Activated B cell treated with CpG ODN at 0.5 μM for 24 hours (primary cell): ENCODE results near the gene FMNL2. TPM values are rescaled to one million over a fixed set of nuclear protein-coding genes. Genes with fewer than 3 reads are reported as not detected.

ENCODE experiments used
- ATAC-seq: fragments of 200-7000 bp; cut with Tn5 transposase; one replicate; pipeline ENCODE4 v1.10.0; 2021; ENCODE audit warnings: low read depth, mild to moderate bottlenecking, moderate library complexity
- CTCF ChIA-PET: fragments of 350-600 bp; sonication (Branson Sonifier 250); formaldehyde crosslinking; loops from one replicate; lab custom pipeline; 2021; ENCODE audit warnings: antibody characterized with exemption; lab: Charles Lee
- POLR2A ChIA-PET: fragments of 350-600 bp; sonication (Branson Sonifier 250); formaldehyde crosslinking; loops from one replicate; lab custom pipeline; 2021; ENCODE audit warnings: antibody characterized with exemption; lab: Charles Lee
- DNase-seq: peaks from one replicate; pipeline ENCODE4 v3.0.0; 2022
- H3K27ac Mint-ChIP-seq: one replicate; pipeline ENCODE4 v1.8.0; 2020; ENCODE audit warnings: mixed read lengths
- H3K27me3 Mint-ChIP-seq: one replicate; pipeline ENCODE4 v1.8.0; 2021; ENCODE audit warnings: mixed read lengths
- H3K36me3 Mint-ChIP-seq: one replicate; pipeline ENCODE4 v1.8.0; 2021; ENCODE audit warnings: low read depth, mixed read lengths
- H3K4me1 Mint-ChIP-seq: one replicate; pipeline ENCODE4 v1.8.0; 2021; ENCODE audit warnings: mixed read lengths
- H3K4me3 Mint-ChIP-seq: one replicate; pipeline ENCODE4 v1.8.0; 2020; ENCODE audit warnings: mild to moderate bottlenecking, mixed read lengths
- H3K9me3 Mint-ChIP-seq: one replicate; pipeline ENCODE4 v1.8.0; 2020; ENCODE audit warnings: mixed read lengths
- intact Hi-C: fragments of 100-400 bp; cut with micrococcal nuclease; formaldehyde crosslinking; loops from one replicate; pipeline ENCODE4 v1.15.1; 2024
- total RNA-seq: library from RNA; stranded (reverse); gene quantifications from 2 replicates; pipeline ENCODE4 v1.2.3, GENCODE V29; 2022
- TF ChIP-seq, protein P1 (sequence below): fragments of 200-600 bp; IDR thresholded peaks from one replicate; pipeline ENCODE4 v1.8.0; 2022; ENCODE audit warnings: antibody characterized with exemption, mild to moderate bottlenecking

FMNL2 gene
- total RNA-seq, 1 donor from 2014 or later, result 4.0 TPM

DNA sequence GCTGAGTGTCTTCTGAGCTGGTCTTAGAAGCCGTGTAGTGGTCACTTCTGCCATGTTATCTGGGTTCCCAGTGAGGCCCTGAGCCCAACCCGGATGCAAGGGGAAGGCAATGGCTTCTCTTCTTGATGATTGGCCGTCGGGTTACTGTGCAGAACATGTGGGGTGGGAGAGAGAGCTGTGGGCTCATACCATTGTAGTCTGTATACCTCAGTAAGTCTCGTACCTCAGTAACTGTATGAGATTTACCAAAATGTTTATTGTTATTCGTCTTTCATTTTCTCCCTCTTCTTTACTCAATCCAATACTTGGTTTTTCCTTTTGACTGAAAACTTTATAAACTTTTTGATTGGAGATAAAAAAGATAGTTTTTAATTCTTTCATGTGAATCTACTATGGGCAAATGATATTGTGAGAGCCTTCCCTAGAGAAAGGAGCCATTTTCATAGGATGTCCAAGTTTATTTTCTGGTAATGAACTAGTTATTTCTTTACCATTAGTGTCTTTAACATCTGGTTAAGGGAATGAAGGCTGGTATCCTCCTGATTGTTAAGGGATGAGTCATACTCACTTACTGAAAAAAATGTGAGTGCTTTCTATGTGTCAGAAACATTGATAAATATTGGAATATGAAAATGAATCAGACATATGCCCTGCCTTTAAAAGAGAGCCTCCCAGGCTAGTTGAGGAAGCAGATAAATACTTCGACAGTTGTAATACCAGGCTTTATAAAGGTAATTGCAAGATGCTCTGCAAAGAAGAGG is 252.4 kb downstream of the FMNL2 start:
- TF ChIP-seq, protein P1, sequence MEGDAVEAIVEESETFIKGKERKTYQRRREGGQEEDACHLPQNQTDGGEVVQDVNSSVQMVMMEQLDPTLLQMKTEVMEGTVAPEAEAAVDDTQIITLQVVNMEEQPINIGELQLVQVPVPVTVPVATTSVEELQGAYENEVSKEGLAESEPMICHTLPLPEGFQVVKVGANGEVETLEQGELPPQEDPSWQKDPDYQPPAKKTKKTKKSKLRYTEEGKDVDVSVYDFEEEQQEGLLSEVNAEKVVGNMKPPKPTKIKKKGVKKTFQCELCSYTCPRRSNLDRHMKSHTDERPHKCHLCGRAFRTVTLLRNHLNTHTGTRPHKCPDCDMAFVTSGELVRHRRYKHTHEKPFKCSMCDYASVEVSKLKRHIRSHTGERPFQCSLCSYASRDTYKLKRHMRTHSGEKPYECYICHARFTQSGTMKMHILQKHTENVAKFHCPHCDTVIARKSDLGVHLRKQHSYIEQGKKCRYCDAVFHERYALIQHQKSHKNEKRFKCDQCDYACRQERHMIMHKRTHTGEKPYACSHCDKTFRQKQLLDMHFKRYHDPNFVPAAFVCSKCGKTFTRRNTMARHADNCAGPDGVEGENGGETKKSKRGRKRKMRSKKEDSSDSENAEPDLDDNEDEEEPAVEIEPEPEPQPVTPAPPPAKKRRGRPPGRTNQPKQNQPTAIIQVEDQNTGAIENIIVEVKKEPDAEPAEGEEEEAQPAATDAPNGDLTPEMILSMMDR, result no peak
- H3K36me3 Mint-ChIP-seq, result no peaks in the 10 kb centered on the region
- no peaks in the 10 kb centered on the region for H3K9me3 Mint-ChIP-seq
- ATAC-seq (no peak), DNase-seq (no peak)
- H3K4me1 Mint-ChIP-seq, result peaks cover 9% of the 10 kb centered on the region
- ChIA-PET CTCF (interaction anchor here (0.5 to 1.1 kb wide), 2 partner anchors 24 to 47 kb away, joined by 3 read pairs; no protein-coding TSS in a partner anchor), POLR2A (no interaction called here)
- H3K27ac Mint-ChIP-seq, result no peak overlapping the region
- H3K27me3 Mint-ChIP-seq, result no peaks in the 10 kb centered on the region
- H3K4me3 Mint-ChIP-seq, result no peak overlapping the region
- intact Hi-C loops, result no loop called here

GRCh38 chr2:152588998-152589397 is 254.0 kb downstream of the FMNL2 start:
- DNase-seq (no peak), ATAC-seq (peak; percentile 88)
- Mint-ChIP-seq H3K27ac (no peak overlapping the region), H3K9me3 (no peaks in the 10 kb centered on the region), H3K4me3 (no peak overlapping the region), H3K4me1 (peaks cover 12% of the 10 kb centered on the region), H3K27me3 (no peaks in the 10 kb centered on the region), H3K36me3 (no peaks in the 10 kb centered on the region)
- POLR2A ChIA-PET, result interaction anchor here (0.6 to 1.1 kb wide), 2 partner anchors 19 to 128 kb away, joined by 4 to 8 read pairs; partner anchors contain the start of gene PRPF40A
- TF ChIP-seq, protein P1, result no peak
- CTCF ChIA-PET, result no interaction called here
- intact Hi-C loops, result no loop called here

- no peaks in the 10 kb centered on the region for H3K9me3 Mint-ChIP-seq
- TF ChIP-seq, protein P1, result no peak
- peak; percentile 96 for ATAC-seq
- H3K27ac Mint-ChIP-seq, result peak overlapping the region; percentile 9
- intact Hi-C loops, result loop anchor here (2.0 kb wide), 1 partner anchor 19 kb away; no protein-coding TSS in a partner anchor
- ChIA-PET POLR2A (no interaction called here), CTCF (interaction anchor here (1.1 to 1.7 kb wide), 2 partner anchors 41 to 418 kb away, joined by 3 to 7 read pairs; partner anchors contain the start of gene STAM2)
- H3K36me3 Mint-ChIP-seq, result no peaks in the 10 kb centered on the region
- H3K27me3 Mint-ChIP-seq, result no peaks in the 10 kb centered on the region
- H3K4me3 Mint-ChIP-seq, result peak overlapping the region; percentile 17
- H3K4me1 Mint-ChIP-seq, result peaks cover 15% of the 10 kb centered on the region
- no peak for DNase-seq
Observed at GRCh38 chr2:152594022-152594766, 259.2 kb downstream of the FMNL2 start.

GRCh38 chr2:152594792-152595191 is 259.8 kb downstream of the FMNL2 start:
- ATAC-seq (no peak), DNase-seq (no peak)
- TF ChIP-seq, protein P1, result no peak
- Mint-ChIP-seq H3K36me3 (no peaks in the 10 kb centered on the region), H3K27ac (peak overlapping the region; percentile 9), H3K9me3 (no peaks in the 10 kb centered on the region), H3K4me3 (no peak overlapping the region), H3K4me1 (peaks cover 11% of the 10 kb centered on the region), H3K27me3 (no peaks in the 10 kb centered on the region)
- ChIA-PET CTCF (interaction anchor here (1.1 to 1.7 kb wide), 2 partner anchors 40 to 419 kb away, joined by 3 to 7 read pairs; partner anchors contain the start of gene STAM2), POLR2A (no interaction called here)
- intact Hi-C loops, result loop anchor here (2.0 kb wide), 1 partner anchor 18 kb away; no protein-coding TSS in a partner anchor
